Measurements from ENCODE around the gene PIGO.
A peak's percentile ranks its signal among the peaks of the same experiment; 100 is the strongest.

Gene PIGO

GRCh38 chr9:35115680-35116538, 19.5 kb upstream of the PIGO start, which contains the start of gene ATOSB:
Gene ATOSB, minus strand, starts transcription at chr9:35115862. Its CDS starts 7,588 bp downstream, at chr9:35108274.
- Histone ChIP-seq H3K4me1 (ENCODE audit: low read length) (peaks cover 36% of the 10 kb centered on the region), H3K27ac (ENCODE audit: low read length) (peak within 1 kb of the TSS; percentile 85), H2AFZ (ENCODE audit: low read depth, low read length) (peak within 1 kb of the TSS; percentile 74), H3K79me2 (ENCODE audit: low read length) (peaks cover 17% of the 10 kb centered on the region), H3K27me3 (ENCODE audit: low read depth, low read length) (no peaks in the 10 kb centered on the region), H3K9ac (ENCODE audit: low read length) (peak within 1 kb of the TSS; percentile 91), H3K4me3 (ENCODE audit: low read length) (peak within 1 kb of the TSS; percentile 99), H3K9me3 (ENCODE audit: insufficient read depth, low read length) (no peaks in the 10 kb centered on the region), H3K36me3 (replicated peaks; ENCODE audit: low read depth, low read length) (no peaks in the 10 kb centered on the region), H3K4me2 (ENCODE audit: low read length) (peak within 1 kb of the TSS; percentile 98), H4K20me1 (ENCODE audit: insufficient read depth, low read length) (no peaks in the 10 kb centered on the region)
- TF ChIP-seq CTCF (IDR thresholded peaks at IDR 0.05; ENCODE audit: low read depth, low read length), result no peak
- no peak for TF ChIP-seq EZH2phosphoT487 (IDR thresholded peaks at IDR 0.05; ENCODE audit: low read depth)

- Histone ChIP-seq H3K4me2 (ENCODE audit: low read length) (peak overlapping the region; percentile 98), H3K9me3 (ENCODE audit: insufficient read depth, low read length) (no peaks in the 10 kb centered on the region), H3K27me3 (ENCODE audit: low read depth, low read length) (no peaks in the 10 kb centered on the region), H3K4me1 (ENCODE audit: low read length) (peaks cover 43% of the 10 kb centered on the region), H3K4me3 (ENCODE audit: low read length) (peak overlapping the region; percentile 99), H3K36me3 (replicated peaks; ENCODE audit: low read depth, low read length) (no peaks in the 10 kb centered on the region), H3K79me2 (ENCODE audit: low read length) (peaks cover 17% of the 10 kb centered on the region), H4K20me1 (ENCODE audit: insufficient read depth, low read length) (0 out of 2 replicates have a peak, but pooled peaks cover 5% of the 10 kb centered on the region), H2AFZ (ENCODE audit: low read depth, low read length) (0 out of 2 replicates have a peak overlapping the region, but pooled peaks have one; percentile 25), H3K27ac (ENCODE audit: low read length) (peak overlapping the region; percentile 85), H3K9ac (ENCODE audit: low read length) (peak overlapping the region; percentile 91)
- TF ChIP-seq CTCF (IDR thresholded peaks at IDR 0.05; ENCODE audit: low read depth, low read length) (no peak), EZH2phosphoT487 (IDR thresholded peaks at IDR 0.05; ENCODE audit: low read depth) (no peak)
These were observed 18.6 kb upstream of the PIGO start for GRCh38 chr9:35114840-35115628.

- TF ChIP-seq EZH2phosphoT487 (IDR thresholded peaks at IDR 0.05; ENCODE audit: low read depth) (no peak), CTCF (IDR thresholded peaks at IDR 0.05; ENCODE audit: low read depth, low read length) (no peak)
- peak overlapping the region; percentile 91 for H3K9ac ChIP-seq (ENCODE audit: low read length)
- H3K27ac ChIP-seq (ENCODE audit: low read length), result peak overlapping the region; percentile 85
- H3K4me1 ChIP-seq (ENCODE audit: low read length), result peaks cover 43% of the 10 kb centered on the region
- H4K20me1 ChIP-seq (ENCODE audit: insufficient read depth, low read length), result 0 out of 2 replicates have a peak, but pooled peaks cover 5% of the 10 kb centered on the region
- peak overlapping the region; percentile 98 for H3K4me2 ChIP-seq (ENCODE audit: low read length)
- 0 out of 2 replicates have a peak overlapping the region, but pooled peaks have one; percentile 25 for H2AFZ ChIP-seq (ENCODE audit: low read depth, low read length)
- no peaks in the 10 kb centered on the region for H3K36me3 ChIP-seq (replicated peaks; ENCODE audit: low read depth, low read length)
- peaks cover 17% of the 10 kb centered on the region for H3K79me2 ChIP-seq (ENCODE audit: low read length)
- no peaks in the 10 kb centered on the region for H3K9me3 ChIP-seq (ENCODE audit: insufficient read depth, low read length)
- no peaks in the 10 kb centered on the region for H3K27me3 ChIP-seq (ENCODE audit: low read depth, low read length)
- H3K4me3 ChIP-seq (ENCODE audit: low read length), result peak overlapping the region; percentile 99
These were observed 17.9 kb upstream of the PIGO start for GRCh38 chr9:35114113-35114839.
